ENCODE data around the gene ZNF853.

GRCh38 chr7:6646465-6646864 is 31.1 kb downstream of the ZNF853 start:
- TF ChIP-seq CTCF (IDR thresholded peaks at IDR 0.05 in 2 of 3, conservative IDR thresholded peaks at IDR 0.05 in 1 of 3; ENCODE audit: control insufficient read depth in 2 of 3, extremely low read depth in 1 of 3, insufficient read depth in 1 of 3, low read depth in 3 of 3, low read length in 3 of 3) = no peak
- no peak for TF ChIP-seq MEF2A (IDR thresholded peaks at IDR 0.05; ENCODE audit: insufficient read depth, low read depth, low read length)
- no peak for TF ChIP-seq SPI1 (IDR thresholded peaks at IDR 0.05; ENCODE audit: borderline replicate concordance, insufficient read depth, low read depth, low read length)
